NOMO-1 (cell line): ENCODE results near the gene WDPCP.
A peak's percentile ranks its signal among the peaks of the same experiment; 100 is the strongest.
"Not testable (repeated sequence)": the region's sequence is repeated elsewhere in the genome, so short reads cannot be mapped to it uniquely, and the experiment has no call there.

Experiments used
- DNase-seq, 2 experiments: peaks; one replicate each; lab custom pipeline; 2025; ENCODE audit not compliant: unreplicated experiment in 2 of 2; lab: John Stamatoyannopoulos, UW

Gene WDPCP

DNA sequence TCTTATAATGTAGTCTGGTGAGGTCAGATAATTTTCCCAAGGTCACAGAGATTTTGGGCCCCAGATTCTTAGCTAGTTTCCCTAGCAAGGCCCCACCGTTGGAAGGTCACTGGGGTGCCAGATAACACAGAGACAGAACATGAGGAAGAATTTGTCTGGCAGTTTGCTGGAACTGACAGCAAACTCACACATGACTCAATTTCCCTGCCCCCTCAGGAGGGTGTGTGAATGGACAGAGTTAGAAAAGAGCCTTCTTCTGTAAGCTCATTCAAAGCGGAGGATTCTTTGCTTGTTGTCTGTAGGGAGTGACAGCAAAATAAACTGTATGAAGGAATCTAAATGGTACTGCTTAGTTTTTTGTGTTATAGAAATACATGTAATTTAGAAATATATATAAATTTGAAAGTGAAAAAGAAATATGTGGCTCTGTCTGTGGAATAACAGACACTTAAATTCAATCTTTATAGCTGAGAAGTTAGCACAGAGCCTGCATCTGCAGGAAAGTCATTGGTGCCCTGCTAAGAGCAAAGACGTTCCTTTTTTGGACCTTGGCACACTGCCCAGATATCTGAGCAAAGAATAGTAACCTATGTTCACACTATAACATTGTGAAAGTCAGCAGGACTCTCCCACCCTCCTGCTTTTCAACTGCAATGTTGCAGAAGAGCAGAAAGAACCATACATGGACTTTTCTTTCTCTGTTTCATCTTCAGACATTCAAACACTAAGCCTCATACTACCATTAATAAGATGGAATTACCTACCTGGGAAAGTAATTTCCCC lies 2.5 kb upstream of the WDPCP start:
- DNase-seq = peak; percentile 58 to 90

DNA sequence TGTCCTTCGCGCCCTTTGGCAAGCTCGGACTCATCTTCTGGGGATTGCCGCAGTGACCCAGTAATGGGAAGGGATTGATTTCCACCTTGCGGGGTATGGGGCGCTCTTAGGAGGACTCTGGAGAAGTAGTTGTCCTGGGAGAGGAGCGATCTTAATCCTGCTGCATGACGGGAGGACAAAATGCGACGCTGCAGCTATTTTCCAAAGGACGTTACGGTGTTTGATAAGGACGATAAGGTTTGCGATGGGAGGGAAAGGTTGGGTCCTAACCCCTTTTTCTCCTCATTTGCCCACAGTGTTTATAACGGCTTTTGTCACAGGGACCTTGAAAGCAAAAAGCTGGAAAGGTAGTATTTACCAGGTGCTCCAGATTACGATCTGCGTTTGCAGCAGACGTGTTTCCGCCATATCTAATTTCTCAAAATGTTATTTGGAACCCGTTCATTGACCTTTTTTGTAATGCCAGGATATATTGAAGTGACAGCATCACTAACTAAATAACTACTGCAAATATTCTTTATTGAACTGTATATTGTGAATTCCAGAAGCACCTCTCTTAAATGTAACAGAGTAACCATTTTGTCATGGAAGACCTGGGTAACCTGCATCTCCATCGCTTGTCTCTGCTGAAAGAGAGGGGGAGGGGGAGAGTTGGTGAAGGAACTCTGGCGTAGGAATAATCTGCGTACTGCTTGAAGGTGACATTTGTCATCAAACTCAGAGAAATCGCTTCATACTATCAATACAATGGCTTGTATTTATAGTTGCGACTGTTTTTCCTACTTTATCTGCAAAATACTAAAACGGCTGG lies 1.1 kb upstream of the WDPCP start:
- no peak for DNase-seq

- DNase-seq = no peak
Measured at GRCh38 chr2:63587814-63588384, 378 bp downstream of the WDPCP start.

GRCh38 chr2:63582873-63583272 lies 5.4 kb downstream of the WDPCP start:
- no peak for DNase-seq

DNA sequence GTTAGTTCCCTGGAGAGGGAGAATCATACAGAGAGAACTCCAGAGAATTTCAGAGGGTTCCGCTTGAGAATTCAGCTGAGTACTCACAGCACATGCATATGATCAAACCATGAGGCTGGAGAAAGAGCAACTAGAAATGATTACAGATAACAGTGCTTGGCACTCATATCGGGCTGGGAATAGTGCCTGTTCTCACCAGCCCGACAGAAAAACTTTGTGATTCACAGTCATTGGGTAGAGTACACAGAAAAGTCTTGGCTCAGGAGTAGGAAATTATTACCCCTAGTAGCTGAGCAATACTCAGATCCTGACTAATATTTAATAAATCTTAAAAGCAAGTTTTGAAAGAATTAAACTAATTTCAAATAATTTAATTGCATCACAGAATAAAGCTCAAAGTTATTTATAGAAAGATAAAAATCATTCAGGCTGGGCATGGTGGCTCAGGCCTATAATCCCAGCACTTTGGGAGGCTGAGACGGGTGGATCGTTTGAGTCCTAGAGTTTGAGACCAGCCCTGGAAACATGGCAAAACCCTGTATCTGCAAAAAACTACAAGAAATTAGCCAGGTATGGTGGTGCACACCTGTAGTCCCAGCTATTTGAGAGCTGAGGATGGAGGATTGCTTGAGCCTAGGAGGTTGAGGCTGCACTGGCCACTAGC lies 6.8 kb downstream of the WDPCP start:
- no peak for DNase-seq

GRCh38 chr2:63580651-63581297 lies 7.5 kb downstream of the WDPCP start:
- no peak for DNase-seq

DNA sequence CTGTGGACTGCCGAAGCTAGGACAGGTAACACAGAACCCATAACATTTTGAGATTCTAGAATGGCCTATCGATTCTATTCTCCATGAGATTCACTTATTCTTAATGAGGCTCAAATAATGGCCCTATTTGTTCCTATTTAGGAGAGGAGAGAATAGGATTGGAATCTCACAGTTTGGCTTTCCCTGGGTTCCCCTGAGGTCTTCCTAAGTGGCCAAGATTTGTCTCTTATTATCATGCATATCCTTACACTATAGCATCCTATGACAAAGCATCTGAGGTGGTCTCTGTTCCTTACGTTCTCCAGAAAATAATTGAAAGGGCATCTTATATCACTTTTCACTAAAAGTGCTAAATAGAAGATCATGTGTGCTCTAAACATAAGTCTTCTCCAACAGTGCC lies 9.5 kb downstream of the WDPCP start:
- no peak for DNase-seq

- DNase-seq = no peak
Measured at GRCh38 chr2:63576546-63576945, 11.7 kb downstream of the WDPCP start.

GRCh38 chr2:63573726-63574345 lies 14.4 kb downstream of the WDPCP start:
- DNase-seq = not testable (repeated sequence)

- DNase-seq = not testable (repeated sequence)
Measured at GRCh38 chr2:63573026-63573425, 15.3 kb downstream of the WDPCP start.

DNA sequence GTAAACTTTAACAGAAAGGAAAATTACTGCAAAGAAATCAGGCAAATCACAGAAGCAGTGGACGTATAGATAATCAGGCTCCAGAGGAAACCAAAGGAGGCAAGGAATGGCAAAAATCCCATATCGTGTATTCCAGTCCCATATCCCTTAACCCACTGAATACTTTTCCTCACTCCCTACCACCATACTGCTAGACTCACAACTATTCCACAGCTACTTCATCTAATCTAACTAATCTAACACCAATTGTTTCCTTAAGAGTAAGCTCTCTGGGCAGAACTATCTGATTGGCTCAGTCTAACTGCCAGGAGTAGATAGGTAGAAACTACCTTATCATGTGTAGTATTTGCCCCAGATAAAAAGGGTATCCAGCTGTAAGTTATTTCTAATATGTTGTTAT lies 16.3 kb downstream of the WDPCP start:
- DNase-seq = no peak

GRCh38 chr2:63571291-63571690 lies 17.0 kb downstream of the WDPCP start:
- DNase-seq = no peak

DNA sequence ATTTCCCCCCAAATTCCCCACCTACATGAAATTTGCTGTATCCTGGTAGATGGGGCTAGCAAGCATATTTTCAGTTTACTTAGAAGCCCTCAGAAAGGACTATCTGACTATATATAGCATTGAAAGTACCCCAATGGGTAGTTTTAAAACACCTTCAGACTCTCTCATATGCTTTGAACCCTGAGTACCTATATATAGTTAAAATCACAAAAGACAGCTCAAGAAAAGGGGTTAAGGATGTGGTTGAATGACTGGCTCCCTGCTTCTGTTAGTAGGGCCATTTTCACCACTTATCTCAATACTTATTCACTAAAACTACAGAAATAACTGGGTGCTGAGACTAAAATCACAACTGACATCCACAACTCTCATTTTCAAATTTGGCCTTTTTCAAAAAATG lies 18.5 kb downstream of the WDPCP start:
- no peak for DNase-seq

- DNase-seq = no peak
Measured at GRCh38 chr2:63562751-63563150, 25.5 kb downstream of the WDPCP start.

DNA sequence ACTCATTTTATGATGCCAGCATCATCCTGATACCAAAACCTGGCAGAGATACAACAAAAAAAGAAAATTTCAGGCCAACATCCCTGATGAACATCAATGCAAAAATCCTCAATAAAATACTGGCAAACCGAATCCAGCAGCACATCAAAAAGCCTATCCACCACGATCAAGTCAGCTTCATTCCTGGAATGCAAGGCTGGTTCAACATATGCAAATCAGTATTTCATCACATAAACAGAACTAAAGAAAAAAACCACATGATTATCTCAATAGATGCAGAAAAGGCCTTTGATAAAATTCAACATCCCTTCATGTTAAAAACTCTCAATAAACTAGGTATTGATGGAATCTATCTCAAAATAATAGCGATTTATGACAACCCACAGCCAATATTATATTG lies 29.4 kb downstream of the WDPCP start:
- DNase-seq = not testable (repeated sequence)

DNA sequence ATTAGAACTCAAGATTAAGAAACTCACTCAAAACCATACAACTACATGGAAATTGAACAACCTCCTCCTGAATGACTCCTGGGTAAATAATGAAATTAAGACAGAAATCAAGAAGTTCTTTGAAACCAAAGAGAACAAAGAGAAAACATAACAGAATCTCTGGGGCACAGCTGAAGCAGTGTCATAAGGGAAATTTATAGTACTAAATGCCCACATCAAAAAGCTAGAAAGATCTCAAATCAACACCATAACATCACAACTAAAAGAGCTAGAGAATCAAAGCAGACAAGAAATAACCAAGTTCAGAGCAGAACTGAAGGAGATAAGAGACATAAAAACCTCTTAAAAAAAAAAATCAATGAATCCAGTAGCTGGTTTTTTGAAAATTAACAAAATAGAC lies 30.5 kb downstream of the WDPCP start:
- not testable (repeated sequence) for DNase-seq

- DNase-seq = no peak
Measured at GRCh38 chr2:63555931-63556330, 32.3 kb downstream of the WDPCP start.

DNA sequence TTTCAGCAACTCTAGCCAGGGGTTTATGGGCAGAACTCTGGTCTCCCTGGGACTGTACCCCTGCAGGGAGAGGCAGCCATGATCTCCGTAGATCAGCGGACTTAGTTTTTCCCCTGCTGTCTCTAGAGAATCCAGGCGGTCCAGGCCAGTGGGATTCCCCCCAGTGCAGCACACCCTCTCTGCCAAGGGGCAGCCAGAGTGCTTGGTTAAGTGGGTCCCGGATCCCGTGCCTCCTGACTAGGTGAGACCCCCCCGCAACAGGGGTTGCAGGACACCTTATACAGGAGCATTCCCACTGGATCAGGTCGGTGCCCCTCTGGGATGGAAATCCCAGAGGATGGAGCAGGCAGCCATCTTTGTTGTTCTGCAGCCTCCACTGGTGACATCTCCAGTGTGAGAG lies 33.0 kb downstream of the WDPCP start:
- DNase-seq = no peak

DNA sequence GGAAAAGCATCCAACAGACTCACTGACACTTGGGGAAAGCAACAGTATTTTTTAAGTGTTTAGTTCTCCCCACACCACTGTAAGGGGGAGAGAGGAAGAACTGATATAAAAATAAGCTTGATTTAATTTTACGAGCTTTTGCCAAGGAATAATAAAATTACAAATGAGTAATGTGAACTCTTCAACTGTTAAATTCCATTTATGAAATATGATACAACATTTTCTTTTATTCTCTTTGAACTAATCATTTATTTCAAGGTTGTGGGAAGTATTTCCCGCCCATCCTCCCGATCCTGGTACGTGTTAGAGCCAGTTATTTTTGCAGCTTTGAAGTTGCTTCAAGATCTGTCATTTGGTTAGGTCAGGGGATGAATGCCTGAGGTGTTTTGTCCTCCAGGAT lies 35.2 kb downstream of the WDPCP start:
- no peak for DNase-seq

GRCh38 chr2:63545023-63545422 lies 43.3 kb downstream of the WDPCP start:
- DNase-seq = no peak
